H9 (cell line): Measurements from ENCODE around the gene PCYT2. TPM values are rescaled to one million over a fixed set of nuclear protein-coding genes. Genes with fewer than 3 reads are reported as not detected.
A peak's percentile ranks its signal among the peaks of the same experiment; 100 is the strongest.

ENCODE experiments used
- DNase-seq: peaks from one replicate; pipeline ENCODE4 v3.0.0-alpha.2; 2017
- H2AFZ ChIP-seq: one replicate; pipeline ENCODE4 v1.6.1; 2013; ENCODE audit warnings: mild to moderate bottlenecking, low read length, control low read depth, moderate library complexity
- H2AK5ac ChIP-seq: 2 replicates; pipeline ENCODE4 v1.6.1; 2013; ENCODE audit warnings: low read length, control low read depth, mixed read lengths; ENCODE audit not compliant: insufficient read length
- H2BK120ac ChIP-seq: one replicate; pipeline ENCODE4 v1.6.1; 2013; ENCODE audit warnings: low read depth, mild to moderate bottlenecking, low read length, control low read depth, inconsistent platforms; ENCODE audit not compliant: poor library complexity, severe bottlenecking
- H2BK12ac ChIP-seq: 2 replicates; pipeline ENCODE4 v1.6.1; 2013; ENCODE audit warnings: low read length, control low read depth, mixed read lengths, low read depth; ENCODE audit not compliant: insufficient read length
- H2BK15ac ChIP-seq: 2 replicates; pipeline ENCODE4 v1.6.1; 2013; ENCODE audit warnings: low read depth, low read length, control low read depth
- H2BK20ac ChIP-seq: one replicate; pipeline ENCODE4 v1.6.1; 2013; ENCODE audit warnings: low read depth, mild to moderate bottlenecking, low read length, control low read depth, inconsistent platforms; ENCODE audit not compliant: poor library complexity, severe bottlenecking
- H2BK5ac ChIP-seq: 2 replicates; pipeline ENCODE4 v1.6.1; 2013; ENCODE audit warnings: low read length, control low read depth, mixed read lengths; ENCODE audit not compliant: insufficient read length
- H3K14ac ChIP-seq: 2 replicates; pipeline ENCODE4 v1.6.1; 2013; ENCODE audit warnings: low read length, control low read depth; ENCODE audit not compliant: insufficient read depth
- H3K18ac ChIP-seq: 2 replicates; pipeline ENCODE4 v1.6.1; 2013; ENCODE audit warnings: low read depth, mild to moderate bottlenecking, mixed read lengths, low read length, control low read depth; ENCODE audit not compliant: insufficient read length
- H3K23ac ChIP-seq: 2 replicates; pipeline ENCODE4 v1.6.1; 2013; ENCODE audit warnings: low read length, control low read depth, mixed read lengths, low read depth; ENCODE audit not compliant: insufficient read length
- H3K23me2 ChIP-seq: 2 replicates; pipeline ENCODE4 v1.6.1; 2013; ENCODE audit warnings: low read depth, mild to moderate bottlenecking, mixed read lengths, low read length, control low read depth; ENCODE audit not compliant: insufficient read length, poor library complexity, severe bottlenecking
- H3K27ac ChIP-seq: 2 replicates; pipeline ENCODE4 v1.5.1; 2013; ENCODE audit warnings: low read length, control low read depth, mixed read lengths, low read depth; ENCODE audit not compliant: insufficient read length
- H3K27me3 ChIP-seq: 2 replicates; pipeline ENCODE4 v1.6.1; 2013; ENCODE audit warnings: low read length, control low read depth, inconsistent platforms; ENCODE audit not compliant: insufficient read depth
- H3K4ac ChIP-seq: 2 replicates; pipeline ENCODE4 v1.6.1; 2013; ENCODE audit warnings: low read depth, mild to moderate bottlenecking, control low read depth, inconsistent platforms, low read length, moderate library complexity
- H3K4me1 ChIP-seq: 2 replicates; pipeline ENCODE4 v1.6.1; 2013; ENCODE audit warnings: low read length, control low read depth, inconsistent platforms; ENCODE audit not compliant: insufficient read depth
- H3K4me2 ChIP-seq: 2 replicates; pipeline ENCODE4 v1.6.1; 2013; ENCODE audit warnings: low read length, control low read depth, mixed read lengths; ENCODE audit not compliant: insufficient read length, insufficient read depth
- H3K56ac ChIP-seq: 2 replicates; pipeline ENCODE4 v1.6.1; 2013; ENCODE audit warnings: low read depth, mild to moderate bottlenecking, mixed read lengths, low read length, control low read depth; ENCODE audit not compliant: insufficient read length
- H3K79me1 ChIP-seq: 2 replicates; pipeline ENCODE4 v1.6.1; 2013; ENCODE audit warnings: low read depth, mild to moderate bottlenecking, moderate library complexity, low read length, control low read depth, inconsistent platforms; ENCODE audit not compliant: insufficient read depth, poor library complexity, severe bottlenecking
- H3K79me2 ChIP-seq: 2 replicates; pipeline ENCODE4 v1.6.1; 2013; ENCODE audit warnings: low read length, control low read depth, inconsistent platforms; ENCODE audit not compliant: insufficient read depth
- H3K9ac ChIP-seq: 2 replicates; pipeline ENCODE4 v1.6.1; 2013; ENCODE audit warnings: low read length, control low read depth, mixed read lengths; ENCODE audit not compliant: insufficient read length; ENCODE audit errors: extremely low read depth
- H3K9me3 ChIP-seq: one replicate; pipeline ENCODE4 v1.6.1; 2013; ENCODE audit warnings: low read depth, low read length, inconsistent platforms; ENCODE audit not compliant: control insufficient read depth
- H3T11ph ChIP-seq: one replicate; pipeline ENCODE4 v1.6.1; 2013; ENCODE audit warnings: mild to moderate bottlenecking, low read length, control low read depth, inconsistent platforms
- H4K20me1 ChIP-seq: one replicate; pipeline ENCODE4 v1.6.1; 2013; ENCODE audit not compliant: control insufficient read depth, insufficient read length, insufficient read depth
- H4K5ac ChIP-seq: 2 replicates; pipeline ENCODE4 v1.6.1; 2013; ENCODE audit warnings: low read depth, mild to moderate bottlenecking, mixed read lengths, low read length, control low read depth; ENCODE audit not compliant: insufficient read length
- H4K8ac ChIP-seq: replicated peaks from 2 replicates; pipeline ENCODE4 v1.6.1; 2013; ENCODE audit warnings: low read length, control low read depth, mixed read lengths, low read depth; ENCODE audit not compliant: insufficient read length
- H4K91ac ChIP-seq: 2 replicates; pipeline ENCODE4 v1.6.1; 2013; ENCODE audit warnings: low read depth, mild to moderate bottlenecking, moderate library complexity, mixed read lengths, low read length, control low read depth; ENCODE audit not compliant: insufficient read length
- H3K27ac Mint-ChIP-seq, 3 experiments: 2 replicates in 2 of 3; 3 replicates in 1 of 3; pipeline ENCODE4 v1.8.0; 2020 to 2021; ENCODE audit warnings: mixed read lengths in 3 of 3, mild to moderate bottlenecking in 1 of 3, moderate library complexity in 1 of 3
- H3K27me3 Mint-ChIP-seq: 2 replicates; pipeline ENCODE4 v1.8.0; 2021; ENCODE audit warnings: low read depth, mild to moderate bottlenecking, moderate library complexity, mixed read lengths
- H3K36me3 Mint-ChIP-seq, 3 experiments: 2 replicates in 2 of 3; 3 replicates in 1 of 3; pipeline ENCODE4 v1.8.0; 2020 to 2021; ENCODE audit warnings: low read depth in 3 of 3, mixed read lengths in 3 of 3; ENCODE audit not compliant: insufficient read depth in 1 of 3
- H3K4me1 Mint-ChIP-seq, 2 experiments: 2 replicates each; pipeline ENCODE4 v1.8.0; 2020; ENCODE audit warnings: mixed read lengths in 2 of 2
- H3K4me3 Mint-ChIP-seq, 2 experiments: 2 replicates in 1 of 2; 3 replicates in 1 of 2; pipeline ENCODE4 v1.8.0; 2020 to 2021; ENCODE audit warnings: mild to moderate bottlenecking in 2 of 2, mixed read lengths in 2 of 2, moderate library complexity in 1 of 2
- H3K9me3 Mint-ChIP-seq, 2 experiments: 2 replicates in 1 of 2; 3 replicates in 1 of 2; pipeline ENCODE4 v1.8.0; 2020; ENCODE audit warnings: mild to moderate bottlenecking in 2 of 2, mixed read lengths in 2 of 2, moderate library complexity in 1 of 2
- WGBS: extraction: QIAGEN DNeasy Blood & Tissue Kit; methylation state at CpG from one replicate; pipeline ENCODE4 v1.1.7; 2013; ENCODE audit warnings: missing lambda C conversion rate, low lambda C conversion rate, mixed read lengths; ENCODE audit not compliant: insufficient read length; ENCODE audit errors: extremely low coverage; 5-methylcytosine and 5-hydroxymethylcytosine counted together
- total RNA-seq: library from RNA; stranded (reverse); gene quantifications from 2 replicates; pipeline ENCODE4 v1.2.1, GENCODE V29; 2021
- TF ChIP-seq, protein P1 (sequence below): fragments of 200-600 bp; sonication (generic); conservative IDR thresholded peaks from 3 replicates; pipeline ENCODE4 v1.8.0; 2021; ENCODE audit warnings: antibody characterized with exemption, mild to moderate bottlenecking

PCYT2 gene
- total RNA-seq, 1 experiment from 2014 or later = 24.5 TPM

- Histone ChIP-seq H3K27ac (no peak overlapping the region), H4K91ac (no peak overlapping the region), H3K4me1 (no peaks in the 10 kb centered on the region), H3K14ac (no peak overlapping the region), H3K56ac (no peak overlapping the region), H4K20me1 (no peaks in the 10 kb centered on the region), H3K9me3 (no peaks in the 10 kb centered on the region), H2BK15ac (no peak overlapping the region), H3K23me2 (peaks cover 11% of the 10 kb centered on the region), H2AK5ac (no peak overlapping the region), H2BK120ac (no peak overlapping the region), H3K27me3 (no peaks in the 10 kb centered on the region), H3K9ac (no peak overlapping the region), H3T11ph (no peak overlapping the region), H2BK20ac (no peak overlapping the region), H2BK5ac (no peak overlapping the region), H3K23ac (no peak overlapping the region), H3K4me2 (no peak overlapping the region), H2AFZ (no peak overlapping the region), H3K79me2 (no peaks in the 10 kb centered on the region; the same call in 1 of the 2 replicates), H3K4ac (no peak overlapping the region), H4K8ac (no peak overlapping the region), H4K5ac (no peak overlapping the region), H2BK12ac (no peak overlapping the region), H3K79me1 (peaks cover 2% of the 10 kb centered on the region), H3K18ac (no peak overlapping the region)
- peaks cover 13 to 33% (median 32%) of the 10 kb centered on the region in 3 experiments; a peak in 6 of 7 replicates for H3K36me3 Mint-ChIP-seq
- WGBS = no CpG with 5 or more reads among the region's 18 CpGs
- H3K27ac Mint-ChIP-seq = no peak overlapping the region
- DNase-seq = peak; percentile 36
- H3K9me3 Mint-ChIP-seq = peaks cover 0 to 3% of the 10 kb centered on the region in 2 experiments; a peak in 1 of 5 replicates
- H3K4me1 Mint-ChIP-seq = peaks cover 21 to 39% of the 10 kb centered on the region in 2 experiments
- TF ChIP-seq, protein P1, sequence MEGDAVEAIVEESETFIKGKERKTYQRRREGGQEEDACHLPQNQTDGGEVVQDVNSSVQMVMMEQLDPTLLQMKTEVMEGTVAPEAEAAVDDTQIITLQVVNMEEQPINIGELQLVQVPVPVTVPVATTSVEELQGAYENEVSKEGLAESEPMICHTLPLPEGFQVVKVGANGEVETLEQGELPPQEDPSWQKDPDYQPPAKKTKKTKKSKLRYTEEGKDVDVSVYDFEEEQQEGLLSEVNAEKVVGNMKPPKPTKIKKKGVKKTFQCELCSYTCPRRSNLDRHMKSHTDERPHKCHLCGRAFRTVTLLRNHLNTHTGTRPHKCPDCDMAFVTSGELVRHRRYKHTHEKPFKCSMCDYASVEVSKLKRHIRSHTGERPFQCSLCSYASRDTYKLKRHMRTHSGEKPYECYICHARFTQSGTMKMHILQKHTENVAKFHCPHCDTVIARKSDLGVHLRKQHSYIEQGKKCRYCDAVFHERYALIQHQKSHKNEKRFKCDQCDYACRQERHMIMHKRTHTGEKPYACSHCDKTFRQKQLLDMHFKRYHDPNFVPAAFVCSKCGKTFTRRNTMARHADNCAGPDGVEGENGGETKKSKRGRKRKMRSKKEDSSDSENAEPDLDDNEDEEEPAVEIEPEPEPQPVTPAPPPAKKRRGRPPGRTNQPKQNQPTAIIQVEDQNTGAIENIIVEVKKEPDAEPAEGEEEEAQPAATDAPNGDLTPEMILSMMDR = no peak
- H3K4me3 Mint-ChIP-seq = no peak overlapping the region
- H3K27me3 Mint-ChIP-seq = no peaks in the 10 kb centered on the region; the same call in 1 of the 2 replicates
Observed at GRCh38 chr17:81865733-81866439, 45.3 kb downstream of the PCYT2 start.
